HL-60 (cell line): Measurements from ENCODE around the gene SDF2.

Experiments
- DNase-seq, 2 experiments: peaks; one replicate each; pipeline ENCODE4 v3.0.0-alpha.2; 2010 to 2020; ENCODE audit warnings: low read depth in 1 of 2, low spot score in 1 of 2
- H3K27ac ChIP-seq: fragments of 250-450 bp; sonication (Bioruptor Pico); replicated peaks from 2 replicates; pipeline ENCODE4 v1.5.1; 2020; ENCODE audit warnings: mild to moderate bottlenecking, moderate library complexity
- H3K27me3 ChIP-seq: fragments of 250-450 bp; sonication (Bioruptor Pico); 2 replicates; pipeline ENCODE4 v1.5.1; 2021; ENCODE audit warnings: mild to moderate bottlenecking, moderate library complexity; ENCODE audit not compliant: insufficient read depth, poor library complexity, severe bottlenecking
- H3K4me3 ChIP-seq: replicated peaks from 2 replicates; pipeline ENCODE4 v1.5.1; 2011; ENCODE audit warnings: mild to moderate bottlenecking, control low read depth, low read length; ENCODE audit not compliant: insufficient read depth
- CTCF ChIP-seq: IDR thresholded peaks from one replicate; pipeline ENCODE4 v1.5.1; 2011; ENCODE audit warnings: low read length, control low read depth, inconsistent platforms; ENCODE audit not compliant: insufficient read depth
- GABPA ChIP-seq: IDR thresholded peaks from 2 replicates; pipeline ENCODE4 v1.6.1; 2012; ENCODE audit warnings: low read depth
- POLR2AphosphoS5 ChIP-seq: IDR thresholded peaks from 2 replicates; pipeline ENCODE4 v1.6.1; 2012; ENCODE audit warnings: low read depth
- REST ChIP-seq: IDR thresholded peaks from 2 replicates; pipeline ENCODE4 v1.6.1; 2012; ENCODE audit warnings: low read depth; ENCODE audit not compliant: insufficient replicate concordance
- SPI1 ChIP-seq: IDR thresholded peaks from 2 replicates; pipeline ENCODE4 v1.6.1; 2012; ENCODE audit warnings: low read depth, mild to moderate bottlenecking, borderline replicate concordance

The SDF2 gene

GRCh38 chr17:28702026-28702751 lies 40.5 kb upstream of the SDF2 start:
- no peaks in the 10 kb centered on the region for H3K27me3 ChIP-seq
- TF ChIP-seq REST (no peak), SPI1 (no peak), CTCF (no peak), POLR2AphosphoS5 (no peak), GABPA (no peak)
- DNase-seq: no peak

GRCh38 chr17:28700830-28701492 lies 39.3 kb upstream of the SDF2 start:
- no peak for TF ChIP-seq GABPA
- no peak for TF ChIP-seq REST
- no peak for TF ChIP-seq SPI1
- TF ChIP-seq CTCF: no peak
- no peak for TF ChIP-seq POLR2AphosphoS5
- H3K27ac ChIP-seq: no peak overlapping the region
- H3K27me3 ChIP-seq: no peaks in the 10 kb centered on the region
- no peak overlapping the region for H3K4me3 ChIP-seq
- DNase-seq: no peak

More at GRCh38 chr17:28702026-28702751, 40.5 kb upstream of the SDF2 start:
- H3K4me3 ChIP-seq: no peak overlapping the region
- H3K27ac ChIP-seq: no peak overlapping the region

- Histone ChIP-seq H3K27me3 (no peaks in the 10 kb centered on the region), H3K4me3 (no peak overlapping the region), H3K27ac (no peak overlapping the region)
- no peak for DNase-seq
- TF ChIP-seq REST: no peak
- TF ChIP-seq GABPA: no peak
- no peak for TF ChIP-seq CTCF
Measured at GRCh38 chr17:28700278-28700677, 38.6 kb upstream of the SDF2 start.
